ENCODE results near the gene EIF2AK2. TPM values are rescaled to one million over a fixed set of nuclear protein-coding genes. Genes with fewer than 3 reads are reported as not detected.
"Not testable (repeated sequence)": the region's sequence is repeated elsewhere in the genome, so short reads cannot be mapped to it uniquely, and the experiment has no call there.

The EIF2AK2 gene
- total RNA-seq (2014; rRNA removed; shearing (Covaris generic)): 6.8 and 19.8 TPM in 2 replicates

GRCh38 chr2:37156857-37157714, at the start of gene EIF2AK2:
EIF2AK2 (minus strand) TSS chr2:37156980; CDS start chr2:37147806, 9,174 bp downstream.
- in situ Hi-C loops (cut with HindIII; ENCODE audit: low sequenced_read_pairs): no loop called here
- DNase-seq (ENCODE audit: low spot score): peak; percentile 70

GRCh38 chr2:37205689-37206341, 49.0 kb upstream of the EIF2AK2 start:
- in situ Hi-C loops (cut with HindIII; ENCODE audit: low sequenced_read_pairs): no loop called here
- no peak for DNase-seq (ENCODE audit: low spot score)

- in situ Hi-C loops (cut with HindIII; ENCODE audit: low sequenced_read_pairs); DNase-seq (ENCODE audit: low spot score): not testable (repeated sequence)
These were observed 48.4 kb upstream of the EIF2AK2 start for GRCh38 chr2:37205071-37205661.

- no peak for DNase-seq (ENCODE audit: low spot score)
- in situ Hi-C loops (cut with HindIII; ENCODE audit: low sequenced_read_pairs): no loop called here
These were observed 46.9 kb upstream of the EIF2AK2 start for GRCh38 chr2:37203708-37204107.

GRCh38 chr2:37201766-37202165, 45.0 kb upstream of the EIF2AK2 start:
- in situ Hi-C loops (cut with HindIII; ENCODE audit: low sequenced_read_pairs): no loop called here
- no peak for DNase-seq (ENCODE audit: low spot score)

- in situ Hi-C loops (cut with HindIII; ENCODE audit: low sequenced_read_pairs): no loop called here
- DNase-seq (ENCODE audit: low spot score): no peak
These were observed 44.4 kb upstream of the EIF2AK2 start for GRCh38 chr2:37201208-37201607.

GRCh38 chr2:37198681-37199065, 41.9 kb upstream of the EIF2AK2 start:
- no peak for DNase-seq (ENCODE audit: low spot score)
- in situ Hi-C loops (cut with HindIII; ENCODE audit: low sequenced_read_pairs): no loop called here

- in situ Hi-C loops (cut with HindIII; ENCODE audit: low sequenced_read_pairs): no loop called here
- peak; percentile 83 for DNase-seq (ENCODE audit: low spot score)
These were observed 39.8 kb upstream of the EIF2AK2 start, which contains the start of gene CEBPZOS for GRCh38 chr2:37196320-37197195. CEBPZOS (plus strand) TSS chr2:37196496; CDS start chr2:37199705, 3,209 bp downstream.

- in situ Hi-C loops (cut with HindIII; ENCODE audit: low sequenced_read_pairs); DNase-seq (ENCODE audit: low spot score): not testable (repeated sequence)
These were observed 39.1 kb upstream of the EIF2AK2 start for GRCh38 chr2:37195862-37196319.

GRCh38 chr2:37192551-37192950, 35.8 kb upstream of the EIF2AK2 start:
- no peak for DNase-seq (ENCODE audit: low spot score)
- in situ Hi-C loops (cut with HindIII; ENCODE audit: low sequenced_read_pairs): no loop called here

- in situ Hi-C loops (cut with HindIII; ENCODE audit: low sequenced_read_pairs): no loop called here
- no peak for DNase-seq (ENCODE audit: low spot score)
These were observed 35.0 kb upstream of the EIF2AK2 start for GRCh38 chr2:37191747-37192146.

GRCh38 chr2:37191253-37191652, 34.5 kb upstream of the EIF2AK2 start:
- DNase-seq (ENCODE audit: low spot score): no peak
- in situ Hi-C loops (cut with HindIII; ENCODE audit: low sequenced_read_pairs): no loop called here

GRCh38 chr2:37190290-37190689, 33.5 kb upstream of the EIF2AK2 start:
- DNase-seq (ENCODE audit: low spot score): no peak
- in situ Hi-C loops (cut with HindIII; ENCODE audit: low sequenced_read_pairs): no loop called here

- no peak for DNase-seq (ENCODE audit: low spot score)
- in situ Hi-C loops (cut with HindIII; ENCODE audit: low sequenced_read_pairs): no loop called here
These were observed 32.8 kb upstream of the EIF2AK2 start for GRCh38 chr2:37189452-37190153.

- no peak for DNase-seq (ENCODE audit: low spot score)
- in situ Hi-C loops (cut with HindIII; ENCODE audit: low sequenced_read_pairs): no loop called here
These were observed 31.8 kb upstream of the EIF2AK2 start, which contains the start of gene SULT6B1 for GRCh38 chr2:37188570-37188969. SULT6B1 (minus strand) TSS chr2:37188670; CDS start chr2:37188640, 30 bp downstream.

- no peak for DNase-seq (ENCODE audit: low spot score)
- in situ Hi-C loops (cut with HindIII; ENCODE audit: low sequenced_read_pairs): no loop called here
These were observed 25.2 kb upstream of the EIF2AK2 start for GRCh38 chr2:37181726-37182684.

- in situ Hi-C loops (cut with HindIII; ENCODE audit: low sequenced_read_pairs): no loop called here
- no peak for DNase-seq (ENCODE audit: low spot score)
These were observed 23.9 kb upstream of the EIF2AK2 start for GRCh38 chr2:37180640-37181039.

All from G401 (cell line).